Adrenal gland (tissue), 12 donors: Measurements from ENCODE around the gene THSD4. TPM values are rescaled to one million over a fixed set of nuclear protein-coding genes. Genes with fewer than 3 reads are reported as not detected.

Source experiments
- DNase-seq, 7 donors: peaks; one replicate each; pipeline ENCODE4 v3.0.0-alpha.2; 2019 to 2020
- H3K27ac ChIP-seq, 5 donors: fragments of 200-600 bp; sonication (generic) in 4 of 5; 1 replicate in 3 of 5; 2 replicates in 2 of 5; pipeline versions ENCODE4 v1.5.1 to v1.8.0; 2016 to 2020; ENCODE audit warnings: mild to moderate bottlenecking in 1 of 5
- H3K27me3 ChIP-seq: fragments of 200-600 bp; 2 replicates; pipeline ENCODE4 v1.8.0; 2021
- H3K36me3 ChIP-seq, 2 donors: fragments of 200-600 bp; replicated peaks in 1 of 2; 1 replicate in 1 of 2; 2 replicates in 1 of 2; pipeline versions ENCODE4 v1.5.1 to v1.8.0; 2018 to 2022
- H3K4me1 ChIP-seq, 2 donors: fragments of 200-600 bp; replicated peaks in 1 of 2; 1 replicate in 1 of 2; 2 replicates in 1 of 2; pipeline versions ENCODE4 v1.5.1 to v1.8.0; 2018 to 2021
- H3K4me3 ChIP-seq, 4 donors: fragments of 200-600 bp; sonication (generic) in 3 of 4; one replicate each; pipeline ENCODE4 v1.5.1; 2016 to 2018
- H3K9me3 ChIP-seq, 3 donors: fragments of 200-600 bp; sonication (generic) in 1 of 3; replicated peaks in 1 of 3; 1 replicate in 2 of 3; 2 replicates in 1 of 3; pipeline versions ENCODE4 v1.5.1 to v1.8.0; 2016 to 2021
- POLR2A ChIP-seq, 2 donors: fragments of 450-650 bp; IDR thresholded peaks; one replicate each; pipeline ENCODE4 v1.6.1; 2017; ENCODE audit warnings: antibody characterized with exemption in 2 of 2, mild to moderate bottlenecking in 2 of 2, moderate library complexity in 1 of 2
- WGBS, 4 donors: extraction: QIAGEN DNeasy Blood & Tissue Kit in 2 of 4; methylation state at CpG; one replicate each; pipeline versions ENCODE4 v1.1.5 to v1.1.7; 2013 to 2017; 5-methylcytosine and 5-hydroxymethylcytosine counted together
- intact Hi-C, 2 donors: fragments of 100-400 bp; cut with DNase I; formaldehyde crosslinking; loops; one replicate each; pipeline versions ENCODE4 v1.14.1 to v1.15.0; 2022 to 2023
- polyA plus RNA-seq, 3 donors: library from polyadenylated mRNA; stranded (reverse); fragments of 200-250 nt in 2 of 3; fragments of 350-450 nt in 1 of 3; fragmentation: Illumina TruSeq in 1 of 3; extraction: RNeasy Lipid Tissue Mini Kit (QIAGEN cat#74804) in 1 of 3; gene quantifications; one replicate each; pipeline ENCODE4 v1.2.3, GENCODE V29; 2013 to 2014
- total RNA-seq, 9 donors: library from RNA; depleted of rRNA in 4 of 9; stranded (reverse); fragments of >200 nt in 4 of 9; fragments of 120-200 nt in 1 of 9; fragmentation: NEBNext Ultra II Directional in 1 of 9; extraction: Animal tissue kit (Norgen Biotek cat#: 25700) in 1 of 9; gene quantifications; one replicate each; pipeline versions ENCODE4 v1.1.0 to v1.2.4, GENCODE V29; 2013 to 2023
- TF ChIP-seq, protein P1 (sequence below), 6 experiments: fragments of 450-650 bp in 4 of 6; fragments of 200-600 bp in 2 of 6; sonication (generic) in 1 of 6; IDR thresholded peaks; 1 replicate in 5 of 6; 2 replicates in 1 of 6; pipeline versions ENCODE4 v1.5.1 to v1.8.0; 2016 to 2021; ENCODE audit warnings: antibody characterized with exemption in 6 of 6, mild to moderate bottlenecking in 2 of 6, moderate library complexity in 1 of 6
- donor health status: healthy with polysubstance abuse.
- donor health status: Bipolar disorder and iron deficiency.
- donor health status: DM: yes; HTN: yes; CAD: no.
- donor health status: DM: no; HTN: no; CAD: no.
- donor health status: DM: no; HTN: no; CAD: no.
- donor health status: DM: yes; HTN: yes; CAD: no.

The THSD4 gene
- total and polyA plus RNA-seq, 12 donors: 5.3 to 53.2 (median 23.2) TPM

DNA sequence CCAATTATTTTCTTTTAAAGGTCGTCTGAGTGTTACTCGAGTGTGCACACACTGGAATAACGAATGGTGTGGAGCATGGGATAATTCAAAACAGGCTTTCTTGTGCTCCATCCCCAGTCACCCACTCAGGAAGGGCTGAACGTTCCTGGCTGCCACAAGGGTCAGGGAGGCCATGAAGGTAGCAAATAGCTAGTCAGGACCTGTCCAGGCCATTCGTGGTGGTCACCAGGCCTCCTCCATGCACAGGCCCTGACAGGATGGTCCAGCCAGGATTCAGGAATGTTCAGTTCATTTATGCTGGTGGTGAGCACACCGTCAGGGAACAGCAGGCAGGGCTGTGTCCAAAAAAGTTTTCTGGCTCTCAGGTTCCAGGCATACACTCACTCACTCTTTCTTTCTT lies 683.4 kb downstream of the THSD4 start:
- DNase-seq: no peak
- Histone ChIP-seq H3K9me3 (no peaks in the 10 kb centered on the region), H3K27ac (no peak overlapping the region), H3K4me1 (no peaks in the 10 kb centered on the region), H3K4me3 (no peak overlapping the region), H3K27me3 (no peaks in the 10 kb centered on the region), H3K36me3 (no peaks in the 10 kb centered on the region)
- 79 to 83% (median 81%) methylated on average over 6 of the region's 6 CpGs for WGBS, 4 donors
- intact Hi-C loops: no loop called here
- no peak for TF ChIP-seq POLR2A (IDR thresholded peaks at IDR 0.05)
- TF ChIP-seq, protein P1, sequence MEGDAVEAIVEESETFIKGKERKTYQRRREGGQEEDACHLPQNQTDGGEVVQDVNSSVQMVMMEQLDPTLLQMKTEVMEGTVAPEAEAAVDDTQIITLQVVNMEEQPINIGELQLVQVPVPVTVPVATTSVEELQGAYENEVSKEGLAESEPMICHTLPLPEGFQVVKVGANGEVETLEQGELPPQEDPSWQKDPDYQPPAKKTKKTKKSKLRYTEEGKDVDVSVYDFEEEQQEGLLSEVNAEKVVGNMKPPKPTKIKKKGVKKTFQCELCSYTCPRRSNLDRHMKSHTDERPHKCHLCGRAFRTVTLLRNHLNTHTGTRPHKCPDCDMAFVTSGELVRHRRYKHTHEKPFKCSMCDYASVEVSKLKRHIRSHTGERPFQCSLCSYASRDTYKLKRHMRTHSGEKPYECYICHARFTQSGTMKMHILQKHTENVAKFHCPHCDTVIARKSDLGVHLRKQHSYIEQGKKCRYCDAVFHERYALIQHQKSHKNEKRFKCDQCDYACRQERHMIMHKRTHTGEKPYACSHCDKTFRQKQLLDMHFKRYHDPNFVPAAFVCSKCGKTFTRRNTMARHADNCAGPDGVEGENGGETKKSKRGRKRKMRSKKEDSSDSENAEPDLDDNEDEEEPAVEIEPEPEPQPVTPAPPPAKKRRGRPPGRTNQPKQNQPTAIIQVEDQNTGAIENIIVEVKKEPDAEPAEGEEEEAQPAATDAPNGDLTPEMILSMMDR (IDR thresholded peaks at IDR 0.05): no peak

DNA sequence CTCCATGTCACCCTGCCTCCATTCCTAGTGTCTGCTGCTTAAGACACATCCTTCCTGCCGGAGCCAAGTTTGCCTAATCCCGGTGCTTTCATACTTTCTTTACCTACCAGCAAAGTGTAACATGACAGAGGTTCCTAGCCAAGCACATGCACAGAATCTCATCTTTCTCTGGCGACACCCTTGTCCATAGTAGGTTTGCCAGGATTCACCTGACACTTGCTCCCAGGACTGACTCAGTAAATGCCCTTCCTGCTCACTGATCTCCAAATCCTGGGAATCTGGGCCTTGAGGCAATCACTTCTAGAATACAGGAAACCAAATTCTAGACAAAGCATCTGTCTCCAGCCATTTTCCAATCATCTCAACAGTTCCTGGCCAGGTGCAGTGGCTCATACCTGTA lies 684.9 kb downstream of the THSD4 start:
- H3K9me3 ChIP-seq: no peaks in the 10 kb centered on the region
- H3K36me3 ChIP-seq: no peaks in the 10 kb centered on the region
- TF ChIP-seq, protein P1 (IDR thresholded peaks at IDR 0.05): no peak
- TF ChIP-seq POLR2A (IDR thresholded peaks at IDR 0.05): no peak
- no peak overlapping the region for H3K4me3 ChIP-seq
- DNase-seq: no peak
- no peaks in the 10 kb centered on the region for H3K27me3 ChIP-seq
- intact Hi-C loops: loop anchor here (5.0 to 10.0 kb wide), 3 partner anchors 55 to 355 kb away; no protein-coding TSS in a partner anchor
- H3K4me1 ChIP-seq: no peaks in the 10 kb centered on the region
- WGBS, 4 donors: 86 to 94% (median 92%) methylated on average over 3 of the region's 3 CpGs
- H3K27ac ChIP-seq: no peak overlapping the region

DNA sequence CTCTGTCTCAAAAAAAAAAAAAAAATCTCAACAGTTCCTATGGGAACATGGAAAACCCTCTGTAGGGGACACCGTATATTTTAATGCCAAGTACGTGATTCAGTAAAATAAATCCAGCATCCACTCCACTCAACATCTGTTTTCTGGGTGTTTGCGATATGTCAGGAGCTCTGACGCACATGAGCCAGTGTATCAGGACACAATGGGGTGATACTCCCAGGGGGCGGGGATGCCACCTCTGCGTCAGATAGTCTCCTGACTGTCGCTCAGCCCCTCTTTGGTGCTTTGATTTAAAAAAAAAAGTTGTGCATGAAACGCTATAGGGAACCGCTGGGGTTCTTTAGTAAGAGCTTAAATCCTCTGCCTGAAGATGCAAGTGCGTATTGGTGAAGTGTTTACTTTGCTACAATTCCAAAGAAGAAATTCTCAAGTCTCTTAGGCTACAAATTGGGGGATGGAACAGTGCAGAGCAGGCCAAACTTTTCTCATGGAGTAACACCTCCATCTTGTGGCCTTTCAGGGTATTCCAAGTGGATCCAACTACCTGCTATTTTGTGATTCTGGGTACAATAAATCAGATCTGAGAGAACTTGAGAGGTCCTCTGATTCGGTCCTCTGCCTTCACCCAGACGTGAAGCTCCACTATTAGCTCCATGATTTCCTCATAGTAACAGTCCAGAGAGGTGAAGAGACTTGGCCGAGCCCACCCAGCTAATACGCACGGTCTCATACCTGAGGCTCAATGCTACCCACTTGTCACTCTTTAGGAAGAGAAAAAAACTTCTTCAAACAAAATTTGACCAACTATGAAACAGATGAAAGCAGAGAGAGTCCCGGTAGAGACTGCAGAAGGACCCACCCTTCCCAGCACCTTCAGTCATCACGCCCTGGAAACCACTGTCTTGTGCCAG lies 685.8 kb downstream of the THSD4 start:
- Histone ChIP-seq H3K36me3 (no peaks in the 10 kb centered on the region), H3K27me3 (no peaks in the 10 kb centered on the region), H3K27ac (no peak overlapping the region), H3K9me3 (no peaks in the 10 kb centered on the region), H3K4me1 (peaks cover 0 to 2% of the 10 kb centered on the region in 2 donors), H3K4me3 (no peak overlapping the region)
- peak; percentile 34 to 68 (median 48) for DNase-seq
- intact Hi-C loops: loop anchor here (5.0 to 10.0 kb wide), 3 partner anchors 56 to 354 kb away; no protein-coding TSS in a partner anchor
- TF ChIP-seq, protein P1 (IDR thresholded peaks at IDR 0.05): peak; percentile 82 to 94 (median 90)
- no peak for TF ChIP-seq POLR2A (IDR thresholded peaks at IDR 0.05)
- WGBS, 4 donors: 59 to 66% (median 61%) methylated on average over 17 of the region's 17 CpGs

DNA sequence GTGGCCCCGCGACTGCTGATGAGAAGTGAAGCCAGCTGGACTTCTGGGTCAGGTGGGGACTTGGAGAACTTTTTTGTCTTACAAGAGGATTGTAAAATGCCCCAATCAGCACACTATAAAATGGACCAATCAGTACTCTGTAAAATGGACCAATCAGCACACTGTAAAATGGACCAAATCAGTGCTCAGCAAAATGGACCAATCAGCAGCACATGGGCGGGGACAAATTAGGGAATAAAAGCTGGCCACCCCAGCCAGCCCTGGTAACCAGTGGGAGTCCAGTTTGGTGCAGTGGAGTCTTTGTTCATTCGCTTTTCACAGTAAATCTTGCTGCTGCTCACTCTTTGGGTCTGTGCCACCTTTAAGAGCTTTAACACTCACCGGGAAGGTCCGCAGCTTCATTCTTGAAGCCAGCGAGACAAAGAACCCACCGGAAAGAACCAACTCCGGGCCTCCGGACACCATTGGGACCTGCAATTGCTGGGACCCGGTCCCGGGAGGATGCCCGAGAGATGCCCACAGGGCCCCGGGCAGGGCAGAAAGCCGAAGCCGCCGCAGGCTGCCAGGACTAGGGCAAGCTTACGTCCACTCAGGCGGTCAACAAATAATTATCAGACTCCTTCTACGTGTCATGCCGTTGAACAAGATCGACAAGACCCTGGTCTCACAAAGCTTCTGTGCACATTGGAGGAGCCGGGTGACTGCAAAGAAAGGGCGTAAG lies 686.8 kb downstream of the THSD4 start:
- intact Hi-C loops: loop anchor here (5.0 to 10.0 kb wide), 3 partner anchors 57 to 353 kb away; no protein-coding TSS in a partner anchor
- Histone ChIP-seq H3K9me3 (no peaks in the 10 kb centered on the region), H3K27ac (no peak overlapping the region), H3K36me3 (no peaks in the 10 kb centered on the region), H3K27me3 (no peaks in the 10 kb centered on the region), H3K4me1 (peaks cover 0 to 8% of the 10 kb centered on the region in 2 donors), H3K4me3 (no peak overlapping the region)
- 90 to 94% (median 93%) methylated on average over 8 to 24 of the region's 24 CpGs for WGBS, 4 donors
- no peak for DNase-seq
- TF ChIP-seq, protein P1 (IDR thresholded peaks at IDR 0.05): no peak
- no peak for TF ChIP-seq POLR2A (IDR thresholded peaks at IDR 0.05)
